K562 (cell line): Measurements from ENCODE around the gene PRDM1.

Source experiments
- EZH2 ChIP-seq: IDR thresholded peaks from 2 replicates; pipeline ENCODE4 v1.6.1; 2012; ENCODE audit warnings: low read depth, mild to moderate bottlenecking, inconsistent platforms, low read length, borderline replicate concordance
- JUN ChIP-seq, 2 experiments: sonication (generic) in 1 of 2; formaldehyde crosslinking in 1 of 2; IDR thresholded peaks; 2 replicates each; pipeline versions ENCODE4 v1.6.1 to v1.8.0; 2012 to 2022; ENCODE audit warnings: borderline replicate concordance in 2 of 2, mild to moderate bottlenecking in 2 of 2, improper control_type of control experiment in 1 of 2, low read depth in 1 of 2, low read length in 1 of 2, missing genetic modification reagents in 1 of 2
- KAT8 ChIP-seq: fragments of 450-650 bp; IDR thresholded peaks from 2 replicates; pipeline ENCODE4 v1.6.1; 2016; ENCODE audit warnings: low read depth, mild to moderate bottlenecking
- POLR2A ChIP-seq: fragments of 450-650 bp; conservative IDR thresholded peaks from 2 replicates; pipeline ENCODE4 v1.6.1; 2016
- SAFB ChIP-seq: fragments of 200-400 bp; formaldehyde crosslinking; IDR thresholded peaks from 2 replicates; pipeline ENCODE4 v1.6.1; 2017; ENCODE audit warnings: low read depth, low read length, borderline replicate concordance
- ZFX ChIP-seq: sonication (generic); formaldehyde crosslinking; IDR thresholded peaks from 2 replicates; pipeline ENCODE4 v1.8.0; 2022; ENCODE audit warnings: mild to moderate bottlenecking, missing genetic modification reagents, moderate library complexity
- ZNF224 ChIP-seq: sonication (generic); formaldehyde crosslinking; IDR thresholded peaks from 2 replicates; pipeline ENCODE4 v1.8.0; 2022; ENCODE audit warnings: mild to moderate bottlenecking, missing genetic modification reagents
- TF ChIP-seq, protein P1 (sequence below): sonication (generic); formaldehyde crosslinking; IDR thresholded peaks from 2 replicates; pipeline ENCODE4 v1.8.0; 2022; ENCODE audit warnings: mild to moderate bottlenecking, missing genetic modification reagents

GRCh38 chr6:106077881-106078280, 8.3 kb upstream of the PRDM1 start:
- TF ChIP-seq ZFX (CRISPR knock-in tag) (no peak), SAFB (no peak), EZH2 (no peak), ZNF224 (CRISPR knock-in tag) (no peak), KAT8 (no peak), POLR2A (no peak), JUN (IDR thresholded peaks at IDR 0.05; ENCODE audit: borderline replicate concordance, low read depth, low read length) (no peak), JUN (CRISPR knock-in tag; IDR thresholded peaks at IDR 0.05; ENCODE audit: borderline replicate concordance) (no peak)
- TF ChIP-seq, protein P1, sequence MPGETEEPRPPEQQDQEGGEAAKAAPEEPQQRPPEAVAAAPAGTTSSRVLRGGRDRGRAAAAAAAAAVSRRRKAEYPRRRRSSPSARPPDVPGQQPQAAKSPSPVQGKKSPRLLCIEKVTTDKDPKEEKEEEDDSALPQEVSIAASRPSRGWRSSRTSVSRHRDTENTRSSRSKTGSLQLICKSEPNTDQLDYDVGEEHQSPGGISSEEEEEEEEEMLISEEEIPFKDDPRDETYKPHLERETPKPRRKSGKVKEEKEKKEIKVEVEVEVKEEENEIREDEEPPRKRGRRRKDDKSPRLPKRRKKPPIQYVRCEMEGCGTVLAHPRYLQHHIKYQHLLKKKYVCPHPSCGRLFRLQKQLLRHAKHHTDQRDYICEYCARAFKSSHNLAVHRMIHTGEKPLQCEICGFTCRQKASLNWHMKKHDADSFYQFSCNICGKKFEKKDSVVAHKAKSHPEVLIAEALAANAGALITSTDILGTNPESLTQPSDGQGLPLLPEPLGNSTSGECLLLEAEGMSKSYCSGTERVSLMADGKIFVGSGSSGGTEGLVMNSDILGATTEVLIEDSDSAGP: no peak
